GM12878 (cell line): ENCODE results near the gene FANCD2. TPM values are rescaled to one million over a fixed set of nuclear protein-coding genes. Genes with fewer than 3 reads are reported as not detected.

Experiments used
- ATAC-seq: fragments of 200-7000 bp; cut with Tn5 transposase; 3 replicates; pipeline ENCODE4 v1.9.1; 2020; ENCODE audit warnings: mild to moderate bottlenecking, moderate library complexity
- BruUV-seq: library from RNA; stranded (reverse); fragments of 400-500 nt; replicated peaks from 2 replicates; lab custom pipeline; 2021; lab: Mats Ljungman, UMichigan
- CTCF ChIA-PET: fragments of 300-600 bp; sonication (Branson Sonifier 250); formaldehyde crosslinking; extraction: SDS; loops from one replicate; lab custom pipeline; 2021; ENCODE audit warnings: inconsistent platforms; lab: Yijun Ruan, JAX
- POLR2A ChIA-PET: fragments of 350-600 bp; formaldehyde crosslinking; extraction: SDS; loops from one replicate; lab custom pipeline; 2021; ENCODE audit warnings: inconsistent platforms; lab: Charles Lee
- RAD21 ChIA-PET: fragments of 300-600 bp; sonication (Branson Sonifier 250); formaldehyde crosslinking; loops from one replicate; lab custom pipeline; 2023; ENCODE audit warnings: antibody characterized with exemption; ENCODE audit not compliant: unreplicated experiment; lab: Charles Lee
- SMC1A ChIA-PET: fragments of 300-600 bp; sonication (Branson Sonifier 250); formaldehyde crosslinking; loops from one replicate; lab custom pipeline; 2023; ENCODE audit not compliant: unreplicated experiment, uncharacterized antibody; lab: Charles Lee
- DNase-seq: peaks from one replicate; pipeline ENCODE4 v3.0.0-alpha.2; 2011; ENCODE audit warnings: low read depth, low spot score
- FAIRE-seq: peaks from 3 replicates; lab custom pipeline; 2011; peaks lifted over from hg19 to GRCh38; lab: Jason Lieb, UNC
- H2AFZ ChIP-seq: 2 replicates; pipeline ENCODE4 v1.6.0; 2011; ENCODE audit warnings: low read depth, low read length, control low read depth; ENCODE audit not compliant: control insufficient read depth
- H3K27ac ChIP-seq: 2 replicates; pipeline ENCODE4 v1.5.1; 2011; ENCODE audit warnings: control low read depth; ENCODE audit not compliant: control insufficient read depth, insufficient read depth
- H3K27me3 ChIP-seq, 2 experiments: replicated peaks in 1 of 2; 2 replicates each; pipeline versions ENCODE4 v1.6.0 to v1.6.1; 2011; ENCODE audit warnings: low read length in 1 of 2; ENCODE audit not compliant: control insufficient read depth in 2 of 2, insufficient read depth in 2 of 2
- H3K36me3 ChIP-seq, 2 experiments: 2 replicates each; pipeline ENCODE4 v1.5.1; 2011; ENCODE audit warnings: low read length in 1 of 2; ENCODE audit not compliant: control insufficient read depth in 2 of 2, insufficient read depth in 2 of 2
- H3K4me1 ChIP-seq: 2 replicates; pipeline ENCODE4 v1.6.1; 2011; ENCODE audit warnings: mild to moderate bottlenecking, low read length, moderate library complexity, mixed read lengths; ENCODE audit not compliant: control insufficient read depth, insufficient read depth
- H3K4me2 ChIP-seq: 2 replicates; pipeline ENCODE4 v1.6.0; 2011; ENCODE audit warnings: control low read depth; ENCODE audit not compliant: control insufficient read depth, insufficient read depth
- H3K4me3 ChIP-seq: fragments of 200-600 bp; sonication (generic); 2 replicates; pipeline ENCODE4 v1.5.1; 2016
- H3K79me2 ChIP-seq: 2 replicates; pipeline ENCODE4 v1.6.0; 2011; ENCODE audit warnings: low read length; ENCODE audit not compliant: control insufficient read depth, insufficient read depth
- H3K9ac ChIP-seq: 2 replicates; pipeline ENCODE4 v1.8.0; 2011; ENCODE audit warnings: low read length, control low read depth, mixed read lengths; ENCODE audit not compliant: control insufficient read depth, insufficient read depth
- H3K9me3 ChIP-seq: replicated peaks from 3 replicates; pipeline ENCODE4 v1.5.1; 2011; ENCODE audit warnings: mild to moderate bottlenecking, low read length; ENCODE audit not compliant: control insufficient read depth, insufficient read depth
- H4K20me1 ChIP-seq: 2 replicates; pipeline ENCODE4 v1.6.0; 2011; ENCODE audit not compliant: control insufficient read depth, insufficient read depth
- CHD2 ChIP-seq: IDR thresholded peaks from 2 replicates; pipeline ENCODE4 v1.6.1; 2011; ENCODE audit warnings: low read depth, low read length, improper control_type of control experiment, borderline replicate concordance
- CHD4 ChIP-seq: fragments of 200-600 bp; sonication (generic); IDR thresholded peaks from 2 replicates; pipeline ENCODE4 v1.6.1; 2016; ENCODE audit warnings: mild to moderate bottlenecking
- GATAD2B ChIP-seq: fragments of 450-650 bp; conservative IDR thresholded peaks from 2 replicates; pipeline ENCODE4 v1.6.1; 2017; ENCODE audit warnings: low read depth, mild to moderate bottlenecking, moderate library complexity
- IKZF2 ChIP-seq, 2 experiments: fragments of 450-650 bp; IDR thresholded peaks; 2 replicates each; pipeline ENCODE4 v1.6.1; 2017; ENCODE audit warnings: mild to moderate bottlenecking in 2 of 2, moderate library complexity in 2 of 2
- PAX8 ChIP-seq: fragments of 450-650 bp; IDR thresholded peaks from 2 replicates; pipeline ENCODE4 v1.6.1; 2017; ENCODE audit warnings: mild to moderate bottlenecking, moderate library complexity
- POLR2AphosphoS2 ChIP-seq: IDR thresholded peaks from 2 replicates; pipeline ENCODE4 v1.6.1; 2011; ENCODE audit warnings: low read depth, mild to moderate bottlenecking, low read length, improper control_type of control experiment, moderate library complexity
- SMAD5 ChIP-seq: IDR thresholded peaks from 2 replicates; pipeline ENCODE4 v1.6.1; 2016; ENCODE audit warnings: antibody characterized with exemption, low read depth
- ZBED1 ChIP-seq: IDR thresholded peaks from 2 replicates; pipeline ENCODE4 v1.6.1; 2016; ENCODE audit warnings: borderline replicate concordance
- ZNF274 ChIP-seq: IDR thresholded peaks from one replicate; pipeline ENCODE4 v1.8.0; 2011; ENCODE audit not compliant: insufficient read length, insufficient read depth
- ZSCAN29 ChIP-seq: fragments of 450-650 bp; IDR thresholded peaks from 2 replicates; pipeline ENCODE4 v1.6.1; 2017; ENCODE audit warnings: mild to moderate bottlenecking, moderate library complexity
- WGBS: methylation state at CpG from one replicate; pipeline ENCODE4 v1.1.6; 2016; ENCODE audit warnings: low lambda C conversion rate; ENCODE audit not compliant: insufficient replicate concordance, insufficient coverage; ENCODE audit errors: missing lambda C conversion rate; 5-methylcytosine and 5-hydroxymethylcytosine counted together
- in situ Hi-C: fragments of 300-500 bp; cut with MboI; formaldehyde crosslinking; loops from 9 replicates; pipeline ENCODE4 v1.14.3; 2018; ENCODE audit warnings: mixed read lengths
- intact Hi-C: fragments of 100-400 bp; cut with micrococcal nuclease; formaldehyde crosslinking; loops from one replicate; pipeline ENCODE4 v1.14.2; 2022; ENCODE audit not compliant: unreplicated experiment
- polyA plus RNA-seq, 11 experiments: library from polyadenylated mRNA; depleted of rRNA in 4 of 11; unstranded in 6 of 11; stranded (reverse) in 5 of 11; fragments of >200 nt; fragmentation: Nextera tagmentation in 4 of 11; fragmentation: Illumina TruSeq in 1 of 11; extraction: Ambion mirVana in 4 of 11; extraction: Trizol in 1 of 11; gene quantifications; 1 replicate in 1 of 11; 2 replicates in 10 of 11; pipeline versions ENCODE4 v1.2.1 to v1.2.3, GENCODE V29; 2011 to 2016; ENCODE audit warnings: inconsistent platforms in 2 of 11, missing spikeins in 2 of 11, low read depth in 1 of 11
- total RNA-seq, 4 experiments: library from RNA; depleted of rRNA in 3 of 4; stranded (reverse); fragments of >200 nt in 3 of 4; fragmentation: Illumina TruSeq in 1 of 4; extraction: Trizol in 1 of 4; gene quantifications; 2 replicates each; pipeline versions ENCODE4 v1.2.1 to v1.2.3, GENCODE V29; 2013 to 2021
- TF ChIP-seq, protein P1 (sequence below): fragments of 450-650 bp; IDR thresholded peaks from 2 replicates; pipeline ENCODE4 v1.6.1; 2016; ENCODE audit warnings: mild to moderate bottlenecking
- TF ChIP-seq, protein P2 (sequence below): IDR thresholded peaks from 2 replicates; pipeline ENCODE4 v1.6.1; 2012; ENCODE audit warnings: improper control_type of control experiment, low read depth, low read length; ENCODE audit not compliant: insufficient replicate concordance
- TF ChIP-seq, protein P3 (sequence below): fragments of 450-650 bp; IDR thresholded peaks from 2 replicates; pipeline ENCODE4 v1.6.1; 2017; ENCODE audit warnings: borderline replicate concordance
- TF ChIP-seq, protein P4 (sequence below): fragments of 450-650 bp; IDR thresholded peaks from 2 replicates; pipeline ENCODE4 v1.6.1; 2018; ENCODE audit warnings: borderline replicate concordance, mild to moderate bottlenecking; ENCODE audit not compliant: partially characterized antibody

The FANCD2 gene
- total and polyA plus RNA-seq, 10 of the 15 experiments (the other 5 are each of a cell fraction or from before 2014, with no cell fraction given) = 37.9 to 72.8 (median 56.2) TPM

DNA sequence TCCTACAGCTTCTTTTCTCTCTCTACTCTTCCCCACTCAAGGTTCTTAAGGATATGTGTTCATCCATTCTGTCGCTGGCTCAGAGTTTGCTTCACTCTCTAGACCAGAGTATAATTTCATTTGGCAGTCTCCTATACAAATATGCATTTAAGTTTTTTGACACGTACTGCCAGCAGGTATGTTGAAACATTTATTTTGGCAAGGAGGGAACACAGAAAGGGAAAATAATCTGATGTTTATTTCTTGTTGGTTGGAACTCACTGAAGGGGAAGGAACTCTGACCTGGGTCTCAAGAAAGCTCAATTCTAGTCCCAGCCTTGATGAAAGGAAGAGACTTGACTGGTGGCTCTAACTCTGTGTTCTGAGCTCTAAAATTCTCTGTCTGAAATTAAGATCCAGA, 21.6 kb downstream of the FANCD2 start:
- no peak overlapping the region for H3K4me3 ChIP-seq
- H3K27me3 ChIP-seq = no peaks in the 10 kb centered on the region
- no peak for FAIRE-seq
- ATAC-seq = no peak
- peaks cover 1 to 9% of the 10 kb centered on the region in 2 experiments; a peak in 2 of 4 replicates for H3K36me3 ChIP-seq
- in situ Hi-C loops (loop anchor here (5.0 kb wide), 1 partner anchor 1824 kb away; no protein-coding TSS in a partner anchor), intact Hi-C loops (no loop called here)
- DNase-seq = no peak
- BruUV-seq = no TSS peak
- no peak overlapping the region for H3K9ac ChIP-seq
- ChIA-PET CTCF (interaction anchor here (1.3 kb wide), 1 partner anchor 178 kb away, joined by 3 read pairs; no protein-coding TSS in a partner anchor), SMC1A (interaction anchor here (0.5 to 1.5 kb wide), 4 partner anchors 13 to 1823 kb away, joined by 3 to 5 read pairs (median 4); no protein-coding TSS in a partner anchor), POLR2A (no interaction called here), RAD21 (no interaction called here)
- H3K4me1 ChIP-seq = no peaks in the 10 kb centered on the region
- no peak overlapping the region for H3K4me2 ChIP-seq
- H3K27ac ChIP-seq = no peak overlapping the region
- no peaks in the 10 kb centered on the region for H4K20me1 ChIP-seq
- H2AFZ ChIP-seq = no peak overlapping the region
- H3K79me2 ChIP-seq = no peaks in the 10 kb centered on the region
- H3K9me3 ChIP-seq = no peaks in the 10 kb centered on the region
- WGBS = 79% methylated on average over 2 of the region's 2 CpGs
- TF ChIP-seq, protein P1, sequence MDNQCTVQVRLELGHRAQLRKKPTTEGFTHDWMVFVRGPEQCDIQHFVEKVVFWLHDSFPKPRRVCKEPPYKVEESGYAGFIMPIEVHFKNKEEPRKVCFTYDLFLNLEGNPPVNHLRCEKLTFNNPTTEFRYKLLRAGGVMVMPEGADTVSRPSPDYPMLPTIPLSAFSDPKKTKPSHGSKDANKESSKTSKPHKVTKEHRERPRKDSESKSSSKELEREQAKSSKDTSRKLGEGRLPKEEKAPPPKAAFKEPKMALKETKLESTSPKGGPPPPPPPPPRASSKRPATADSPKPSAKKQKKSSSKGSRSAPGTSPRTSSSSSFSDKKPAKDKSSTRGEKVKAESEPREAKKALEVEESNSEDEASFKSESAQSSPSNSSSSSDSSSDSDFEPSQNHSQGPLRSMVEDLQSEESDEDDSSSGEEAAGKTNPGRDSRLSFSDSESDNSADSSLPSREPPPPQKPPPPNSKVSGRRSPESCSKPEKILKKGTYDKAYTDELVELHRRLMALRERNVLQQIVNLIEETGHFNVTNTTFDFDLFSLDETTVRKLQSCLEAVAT = no peak
- no peak for TF ChIP-seq GATAD2B
- TF ChIP-seq ZBED1 = no peak
- TF ChIP-seq CHD4 = no peak
- no peak for TF ChIP-seq CHD2
- no peak for TF ChIP-seq IKZF2 (IDR thresholded peaks at IDR 0.05)
- TF ChIP-seq, protein P2, sequence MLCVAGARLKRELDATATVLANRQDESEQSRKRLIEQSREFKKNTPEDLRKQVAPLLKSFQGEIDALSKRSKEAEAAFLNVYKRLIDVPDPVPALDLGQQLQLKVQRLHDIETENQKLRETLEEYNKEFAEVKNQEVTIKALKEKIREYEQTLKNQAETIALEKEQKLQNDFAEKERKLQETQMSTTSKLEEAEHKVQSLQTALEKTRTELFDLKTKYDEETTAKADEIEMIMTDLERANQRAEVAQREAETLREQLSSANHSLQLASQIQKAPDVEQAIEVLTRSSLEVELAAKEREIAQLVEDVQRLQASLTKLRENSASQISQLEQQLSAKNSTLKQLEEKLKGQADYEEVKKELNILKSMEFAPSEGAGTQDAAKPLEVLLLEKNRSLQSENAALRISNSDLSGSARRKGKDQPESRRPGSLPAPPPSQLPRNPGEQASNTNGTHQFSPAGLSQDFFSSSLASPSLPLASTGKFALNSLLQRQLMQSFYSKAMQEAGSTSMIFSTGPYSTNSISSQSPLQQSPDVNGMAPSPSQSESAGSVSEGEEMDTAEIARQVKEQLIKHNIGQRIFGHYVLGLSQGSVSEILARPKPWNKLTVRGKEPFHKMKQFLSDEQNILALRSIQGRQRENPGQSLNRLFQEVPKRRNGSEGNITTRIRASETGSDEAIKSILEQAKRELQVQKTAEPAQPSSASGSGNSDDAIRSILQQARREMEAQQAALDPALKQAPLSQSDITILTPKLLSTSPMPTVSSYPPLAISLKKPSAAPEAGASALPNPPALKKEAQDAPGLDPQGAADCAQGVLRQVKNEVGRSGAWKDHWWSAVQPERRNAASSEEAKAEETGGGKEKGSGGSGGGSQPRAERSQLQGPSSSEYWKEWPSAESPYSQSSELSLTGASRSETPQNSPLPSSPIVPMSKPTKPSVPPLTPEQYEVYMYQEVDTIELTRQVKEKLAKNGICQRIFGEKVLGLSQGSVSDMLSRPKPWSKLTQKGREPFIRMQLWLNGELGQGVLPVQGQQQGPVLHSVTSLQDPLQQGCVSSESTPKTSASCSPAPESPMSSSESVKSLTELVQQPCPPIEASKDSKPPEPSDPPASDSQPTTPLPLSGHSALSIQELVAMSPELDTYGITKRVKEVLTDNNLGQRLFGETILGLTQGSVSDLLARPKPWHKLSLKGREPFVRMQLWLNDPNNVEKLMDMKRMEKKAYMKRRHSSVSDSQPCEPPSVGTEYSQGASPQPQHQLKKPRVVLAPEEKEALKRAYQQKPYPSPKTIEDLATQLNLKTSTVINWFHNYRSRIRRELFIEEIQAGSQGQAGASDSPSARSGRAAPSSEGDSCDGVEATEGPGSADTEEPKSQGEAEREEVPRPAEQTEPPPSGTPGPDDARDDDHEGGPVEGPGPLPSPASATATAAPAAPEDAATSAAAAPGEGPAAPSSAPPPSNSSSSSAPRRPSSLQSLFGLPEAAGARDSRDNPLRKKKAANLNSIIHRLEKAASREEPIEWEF = no peak
- TF ChIP-seq ZNF274 = no peak
- no peak for TF ChIP-seq ZSCAN29
- no peak for TF ChIP-seq PAX8
- no peak for TF ChIP-seq POLR2AphosphoS2
- TF ChIP-seq, protein P3, sequence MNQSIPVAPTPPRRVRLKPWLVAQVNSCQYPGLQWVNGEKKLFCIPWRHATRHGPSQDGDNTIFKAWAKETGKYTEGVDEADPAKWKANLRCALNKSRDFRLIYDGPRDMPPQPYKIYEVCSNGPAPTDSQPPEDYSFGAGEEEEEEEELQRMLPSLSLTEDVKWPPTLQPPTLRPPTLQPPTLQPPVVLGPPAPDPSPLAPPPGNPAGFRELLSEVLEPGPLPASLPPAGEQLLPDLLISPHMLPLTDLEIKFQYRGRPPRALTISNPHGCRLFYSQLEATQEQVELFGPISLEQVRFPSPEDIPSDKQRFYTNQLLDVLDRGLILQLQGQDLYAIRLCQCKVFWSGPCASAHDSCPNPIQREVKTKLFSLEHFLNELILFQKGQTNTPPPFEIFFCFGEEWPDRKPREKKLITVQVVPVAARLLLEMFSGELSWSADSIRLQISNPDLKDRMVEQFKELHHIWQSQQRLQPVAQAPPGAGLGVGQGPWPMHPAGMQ = no peak
- TF ChIP-seq, protein P4, sequence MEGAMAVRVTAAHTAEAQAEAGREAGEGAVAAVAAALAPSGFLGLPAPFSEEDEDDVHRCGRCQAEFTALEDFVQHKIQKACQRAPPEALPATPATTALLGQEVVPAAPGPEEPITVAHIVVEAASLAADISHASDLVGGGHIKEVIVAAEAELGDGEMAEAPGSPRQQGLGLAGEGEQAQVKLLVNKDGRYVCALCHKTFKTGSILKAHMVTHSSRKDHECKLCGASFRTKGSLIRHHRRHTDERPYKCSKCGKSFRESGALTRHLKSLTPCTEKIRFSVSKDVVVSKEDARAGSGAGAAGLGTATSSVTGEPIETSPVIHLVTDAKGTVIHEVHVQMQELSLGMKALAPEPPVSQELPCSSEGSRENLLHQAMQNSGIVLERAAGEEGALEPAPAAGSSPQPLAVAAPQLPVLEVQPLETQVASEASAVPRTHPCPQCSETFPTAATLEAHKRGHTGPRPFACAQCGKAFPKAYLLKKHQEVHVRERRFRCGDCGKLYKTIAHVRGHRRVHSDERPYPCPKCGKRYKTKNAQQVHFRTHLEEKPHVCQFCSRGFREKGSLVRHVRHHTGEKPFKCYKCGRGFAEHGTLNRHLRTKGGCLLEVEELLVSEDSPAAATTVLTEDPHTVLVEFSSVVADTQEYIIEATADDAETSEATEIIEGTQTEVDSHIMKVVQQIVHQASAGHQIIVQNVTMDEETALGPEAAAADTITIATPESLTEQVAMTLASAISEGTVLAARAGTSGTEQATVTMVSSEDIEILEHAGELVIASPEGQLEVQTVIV = no peak
- TF ChIP-seq SMAD5 = no peak
